ENCODE measurements around the gene RAB18. TPM values are rescaled to one million over a fixed set of nuclear protein-coding genes. Genes with fewer than 3 reads are reported as not detected.

The RAB18 gene
- total RNA-seq (10 to 100 TPM; 37.6 to 57.7 (median 45.3) TPM), polyA plus RNA-seq (10 to 100 TPM in 1 of 2 donors, 1 to 10 TPM in 1; 7.5 to 20.9 TPM)

DNA sequence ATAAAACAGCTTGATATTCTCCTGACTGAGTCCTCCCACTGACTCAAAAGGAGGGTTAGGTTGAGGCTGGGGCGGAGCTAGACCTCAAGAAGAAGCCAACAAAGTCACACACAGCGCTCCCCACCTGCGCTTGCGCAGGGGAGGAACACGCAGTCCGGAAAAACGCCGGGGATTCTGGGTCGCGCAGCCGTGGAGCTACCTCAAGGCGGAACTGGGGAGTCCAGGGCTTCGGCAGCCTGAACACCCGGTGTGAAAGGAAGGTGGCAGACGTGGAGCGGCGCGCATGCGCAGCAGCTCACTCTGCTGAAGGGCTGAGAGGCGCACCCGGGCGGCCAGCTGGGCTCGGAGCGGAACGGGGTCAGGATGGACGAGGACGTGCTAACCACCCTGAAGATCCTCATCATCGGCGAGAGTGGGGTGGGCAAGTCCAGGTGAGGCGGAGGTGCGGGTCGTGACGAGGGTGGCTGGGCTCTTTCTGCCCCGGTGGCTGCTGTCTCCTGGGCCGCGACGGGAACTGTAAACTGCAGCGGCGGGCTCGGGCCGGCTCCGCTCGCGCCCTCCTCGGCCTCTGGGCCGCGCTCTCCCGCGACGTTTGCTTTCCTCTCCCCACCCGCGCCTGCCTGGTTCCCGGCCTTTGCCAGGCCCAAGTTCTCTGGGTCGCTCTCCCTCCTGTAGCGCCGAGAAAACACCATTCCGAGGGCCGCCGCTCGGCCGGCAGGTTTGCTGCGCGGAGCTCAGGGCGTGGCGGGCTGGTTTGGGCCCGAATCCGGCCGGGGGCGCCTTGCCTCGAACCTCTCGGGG lies at the start of gene RAB18:
Gene RAB18 (plus strand): TSS at position 298 of the 801 bp plus-strand sequence. CDS start 66 bp downstream, at position 364.
- peaks cover 9 to 21% (median 17%) of the 10 kb centered on the region in 3 donors for H3K4me1 ChIP-seq
- FAIRE-seq, result peak; percentile 61
- intact Hi-C loops (cut with DNase I), result no loop called here
- peak within 1 kb of the TSS; percentile 63 to 82 (median 74) for H3K4me3 ChIP-seq
- DNase-seq, result peak; percentile 98 to 100 (median 98)
- TF ChIP-seq, protein P1, sequence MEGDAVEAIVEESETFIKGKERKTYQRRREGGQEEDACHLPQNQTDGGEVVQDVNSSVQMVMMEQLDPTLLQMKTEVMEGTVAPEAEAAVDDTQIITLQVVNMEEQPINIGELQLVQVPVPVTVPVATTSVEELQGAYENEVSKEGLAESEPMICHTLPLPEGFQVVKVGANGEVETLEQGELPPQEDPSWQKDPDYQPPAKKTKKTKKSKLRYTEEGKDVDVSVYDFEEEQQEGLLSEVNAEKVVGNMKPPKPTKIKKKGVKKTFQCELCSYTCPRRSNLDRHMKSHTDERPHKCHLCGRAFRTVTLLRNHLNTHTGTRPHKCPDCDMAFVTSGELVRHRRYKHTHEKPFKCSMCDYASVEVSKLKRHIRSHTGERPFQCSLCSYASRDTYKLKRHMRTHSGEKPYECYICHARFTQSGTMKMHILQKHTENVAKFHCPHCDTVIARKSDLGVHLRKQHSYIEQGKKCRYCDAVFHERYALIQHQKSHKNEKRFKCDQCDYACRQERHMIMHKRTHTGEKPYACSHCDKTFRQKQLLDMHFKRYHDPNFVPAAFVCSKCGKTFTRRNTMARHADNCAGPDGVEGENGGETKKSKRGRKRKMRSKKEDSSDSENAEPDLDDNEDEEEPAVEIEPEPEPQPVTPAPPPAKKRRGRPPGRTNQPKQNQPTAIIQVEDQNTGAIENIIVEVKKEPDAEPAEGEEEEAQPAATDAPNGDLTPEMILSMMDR (IDR thresholded peaks at IDR 0.05), result no peak
- H3K36me3 ChIP-seq, result no peaks in the 10 kb centered on the region
- peak; percentile 94 to 99 (median 97) for ATAC-seq
- H3K9me3 ChIP-seq, result no peaks in the 10 kb centered on the region
- H3K27me3 ChIP-seq, result no peaks in the 10 kb centered on the region
- WGBS, 2 donors, result 0% methylated on average over 63 to 71 of the region's 71 CpGs
- H3K27ac ChIP-seq, result peak within 1 kb of the TSS; percentile 73 to 91 (median 88)

DNA sequence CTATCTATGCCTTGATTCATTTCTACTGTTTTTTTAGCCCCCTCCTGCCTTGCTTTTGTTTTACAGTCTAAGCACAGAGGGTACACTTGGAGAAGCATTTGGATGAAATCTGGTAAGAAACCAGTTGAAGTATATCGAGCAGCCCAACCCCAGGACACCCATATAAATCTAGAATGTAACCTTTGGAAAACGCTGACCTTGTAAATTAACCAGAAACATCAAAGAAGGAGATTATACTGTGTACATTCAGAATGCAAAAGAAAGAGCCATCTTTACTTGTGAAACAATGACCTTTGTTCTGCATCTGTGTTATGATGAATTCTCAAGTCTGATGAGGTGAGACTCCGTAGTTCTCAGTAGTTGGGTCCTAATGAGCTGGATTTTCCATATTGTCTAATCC lies 49.3 kb upstream of the RAB18 start:
- no peak for ATAC-seq
- Histone ChIP-seq H3K4me3 (no peak overlapping the region), H3K36me3 (no peaks in the 10 kb centered on the region), H3K27ac (no peak overlapping the region), H3K27me3 (no peaks in the 10 kb centered on the region), H3K4me1 (no peaks in the 10 kb centered on the region), H3K9me3 (no peaks in the 10 kb centered on the region)
- DNase-seq, result no peak
- 36 to 40% methylated on average over 3 of the region's 3 CpGs for WGBS, 2 donors
- intact Hi-C loops (cut with DNase I), result no loop called here
- TF ChIP-seq, protein P1 (IDR thresholded peaks at IDR 0.05), result no peak
- FAIRE-seq, result no peak

GRCh38 chr10:27457261-27457945 lies 46.7 kb upstream of the RAB18 start:
- TF ChIP-seq, protein P1 (IDR thresholded peaks at IDR 0.05), result no peak
- Histone ChIP-seq H3K4me1 (no peaks in the 10 kb centered on the region), H3K27ac (no peak overlapping the region), H3K9me3 (no peaks in the 10 kb centered on the region), H3K4me3 (no peak overlapping the region), H3K27me3 (no peaks in the 10 kb centered on the region), H3K36me3 (no peaks in the 10 kb centered on the region)
- FAIRE-seq, result no peak
- no peak for ATAC-seq
- no peak for DNase-seq
- 83 to 94% methylated on average over 3 of the region's 3 CpGs for WGBS, 2 donors
- intact Hi-C loops (cut with DNase I), result no loop called here

- TF ChIP-seq, protein P1 (IDR thresholded peaks at IDR 0.05), result no peak
- ATAC-seq (no peak), DNase-seq (no peak), FAIRE-seq (no peak)
- no peak overlapping the region for H3K27ac ChIP-seq
- WGBS, 2 donors, result 26 to 33% methylated on average over 2 of the region's 2 CpGs
- H3K9me3 ChIP-seq, result no peaks in the 10 kb centered on the region
- H3K4me3 ChIP-seq, result no peak overlapping the region
- no peaks in the 10 kb centered on the region for H3K36me3 ChIP-seq
- no peaks in the 10 kb centered on the region for H3K4me1 ChIP-seq
- H3K27me3 ChIP-seq, result no peaks in the 10 kb centered on the region
- intact Hi-C loops (cut with DNase I), result no loop called here
Observed at GRCh38 chr10:27457966-27458365, 46.1 kb upstream of the RAB18 start.
